Measurements from ENCODE around the gene ATOSA. TPM values are rescaled to one million over a fixed set of nuclear protein-coding genes. Genes with fewer than 3 reads are reported as not detected.

The ATOSA gene
- total RNA-seq, 1 experiment from 2014 or later, result 13.2 TPM

GRCh38 chr15:52635908-52636307 lies 43.3 kb downstream of the ATOSA start:
- H3K9me3 Mint-ChIP-seq, result peaks cover 5% of the 10 kb centered on the region
- no peaks in the 10 kb centered on the region for H3K4me1 Mint-ChIP-seq
- ATAC-seq (no peak), DNase-seq (ENCODE audit: low spot score) (no peak)
- no peaks in the 10 kb centered on the region for H3K27me3 Mint-ChIP-seq (ENCODE audit: low read depth)
- ChIA-PET POLR2A (no interaction called here), CTCF (no interaction called here)
- H3K4me3 Mint-ChIP-seq, result no peak overlapping the region
- no peak overlapping the region for H3K27ac Mint-ChIP-seq
- TF ChIP-seq FOXP4 (CRISPR knock-in tag; IDR thresholded peaks at IDR 0.05), result no peak
- peak; percentile 98 for TF ChIP-seq HMGA2 (CRISPR knock-in tag; IDR thresholded peaks at IDR 0.05)
- no peak for TF ChIP-seq OVOL2 (CRISPR knock-in tag; IDR thresholded peaks at IDR 0.05; ENCODE audit: borderline replicate concordance)
- no peak for TF ChIP-seq MXD4 (CRISPR knock-in tag; IDR thresholded peaks at IDR 0.05; ENCODE audit: borderline replicate concordance)
- H3K36me3 Mint-ChIP-seq, result no peaks in the 10 kb centered on the region; the same call in 1 of the 2 replicates

Other genes with a start within 250 kb of the ATOSA start
- gene MYO5A, start 150.5 kb downstream of the ATOSA start, total RNA-seq (2021), result 29.2 to 33.3 TPM (median 32.1 TPM) in 3 replicates
- 203 to 217 TPM (median 212 TPM) in 3 replicates for gene ARPP19, start 110.4 kb downstream of the ATOSA start, total RNA-seq (2021)
- 33.8 to 39.3 TPM (median 35.9 TPM) in 3 replicates for gene ONECUT1, start 110.9 kb upstream of the ATOSA start, total RNA-seq (2021)